ENCODE results near the gene TBRG4.
"Not testable (repeated sequence)": the region's sequence is repeated elsewhere in the genome, so short reads cannot be mapped to it uniquely, and the experiment has no call there.

Gene TBRG4

DNA sequence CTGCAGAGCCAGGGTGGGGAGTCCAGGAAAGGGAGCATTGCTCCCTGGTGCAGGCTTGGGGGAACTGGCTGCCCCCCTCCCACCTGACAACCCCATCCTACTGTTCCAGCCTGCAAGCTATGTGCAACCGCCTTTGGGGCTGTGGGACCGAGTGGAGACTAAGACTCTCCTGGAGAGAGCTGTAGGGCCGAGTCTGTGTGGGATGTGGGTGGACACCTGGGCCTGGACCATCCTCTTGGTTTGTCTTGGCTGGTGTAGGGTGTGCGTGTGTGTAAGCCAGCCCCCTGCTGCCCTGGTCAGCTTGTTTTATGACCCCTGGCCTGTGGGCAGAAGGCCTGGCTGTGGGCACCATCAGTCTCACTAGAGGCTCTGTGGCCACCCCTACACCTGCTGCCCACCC, 44.4 kb upstream of the TBRG4 start:
- TF ChIP-seq, protein P1, sequence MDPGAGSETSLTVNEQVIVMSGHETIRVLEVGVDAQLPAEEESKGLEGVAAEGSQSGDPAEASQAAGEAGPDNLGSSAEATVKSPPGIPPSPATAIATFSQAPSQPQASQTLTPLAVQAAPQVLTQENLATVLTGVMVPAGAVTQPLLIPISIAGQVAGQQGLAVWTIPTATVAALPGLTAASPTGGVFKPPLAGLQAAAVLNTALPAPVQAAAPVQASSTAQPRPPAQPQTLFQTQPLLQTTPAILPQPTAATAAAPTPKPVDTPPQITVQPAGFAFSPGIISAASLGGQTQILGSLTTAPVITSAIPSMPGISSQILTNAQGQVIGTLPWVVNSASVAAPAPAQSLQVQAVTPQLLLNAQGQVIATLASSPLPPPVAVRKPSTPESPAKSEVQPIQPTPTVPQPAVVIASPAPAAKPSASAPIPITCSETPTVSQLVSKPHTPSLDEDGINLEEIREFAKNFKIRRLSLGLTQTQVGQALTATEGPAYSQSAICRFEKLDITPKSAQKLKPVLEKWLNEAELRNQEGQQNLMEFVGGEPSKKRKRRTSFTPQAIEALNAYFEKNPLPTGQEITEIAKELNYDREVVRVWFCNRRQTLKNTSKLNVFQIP (CRISPR knock-in tag; IDR thresholded peaks at IDR 0.05; ENCODE audit: borderline replicate concordance, low read depth) = no peak
- TF ChIP-seq ZFP3 (CRISPR knock-in tag; IDR thresholded peaks at IDR 0.05) (no peak), ZFP30 (CRISPR knock-in tag; IDR thresholded peaks at IDR 0.05) (no peak), TCF4 (CRISPR knock-in tag; IDR thresholded peaks at IDR 0.05; ENCODE audit: borderline replicate concordance) (no peak)
- TF ChIP-seq, protein P2, sequence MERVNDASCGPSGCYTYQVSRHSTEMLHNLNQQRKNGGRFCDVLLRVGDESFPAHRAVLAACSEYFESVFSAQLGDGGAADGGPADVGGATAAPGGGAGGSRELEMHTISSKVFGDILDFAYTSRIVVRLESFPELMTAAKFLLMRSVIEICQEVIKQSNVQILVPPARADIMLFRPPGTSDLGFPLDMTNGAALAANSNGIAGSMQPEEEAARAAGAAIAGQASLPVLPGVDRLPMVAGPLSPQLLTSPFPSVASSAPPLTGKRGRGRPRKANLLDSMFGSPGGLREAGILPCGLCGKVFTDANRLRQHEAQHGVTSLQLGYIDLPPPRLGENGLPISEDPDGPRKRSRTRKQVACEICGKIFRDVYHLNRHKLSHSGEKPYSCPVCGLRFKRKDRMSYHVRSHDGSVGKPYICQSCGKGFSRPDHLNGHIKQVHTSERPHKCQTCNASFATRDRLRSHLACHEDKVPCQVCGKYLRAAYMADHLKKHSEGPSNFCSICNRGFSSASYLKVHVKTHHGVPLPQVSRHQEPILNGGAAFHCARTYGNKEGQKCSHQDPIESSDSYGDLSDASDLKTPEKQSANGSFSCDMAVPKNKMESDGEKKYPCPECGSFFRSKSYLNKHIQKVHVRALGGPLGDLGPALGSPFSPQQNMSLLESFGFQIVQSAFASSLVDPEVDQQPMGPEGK (CRISPR knock-in tag; IDR thresholded peaks at IDR 0.05; ENCODE audit: borderline replicate concordance) = no peak
- ATAC-seq = no peak

DNA sequence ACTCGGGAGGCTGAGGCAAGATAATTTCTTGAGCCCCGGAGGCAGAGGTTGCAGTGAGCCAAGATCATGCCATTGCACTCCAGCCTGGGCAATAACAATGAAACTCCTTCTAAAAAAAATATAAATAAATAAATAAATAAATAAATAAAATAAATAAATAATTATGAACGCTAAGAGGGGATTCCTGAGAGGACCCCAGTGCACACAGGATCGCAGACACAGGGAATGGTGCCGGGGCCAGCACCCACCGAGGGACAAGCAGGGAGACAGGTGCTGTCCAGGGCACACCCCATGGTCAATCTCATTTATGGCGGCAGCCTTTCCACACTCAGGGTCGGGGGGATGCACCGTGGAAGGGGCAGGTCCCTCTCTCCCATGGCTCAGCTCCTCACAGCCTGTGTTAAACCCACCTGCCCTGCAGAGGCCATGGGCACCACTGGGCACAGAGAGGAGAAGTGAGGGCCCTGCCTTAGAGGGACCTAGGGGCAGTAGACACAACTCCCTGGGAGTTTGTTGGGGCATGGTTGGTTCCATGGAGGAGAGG, 43.9 kb upstream of the TBRG4 start:
- ATAC-seq = no peak
- TF ChIP-seq OSR1 (CRISPR knock-in tag; IDR thresholded peaks at IDR 0.05) (no peak), ARNTL (CRISPR knock-in tag; IDR thresholded peaks at IDR 0.05; ENCODE audit: borderline replicate concordance, low read depth) (no peak), BACH2 (CRISPR knock-in tag; IDR thresholded peaks at IDR 0.05; ENCODE audit: borderline replicate concordance) (no peak), ISL1 (CRISPR knock-in tag; IDR thresholded peaks at IDR 0.05) (no peak), TOX (CRISPR knock-in tag; IDR thresholded peaks at IDR 0.05; ENCODE audit: borderline replicate concordance) (no peak)

DNA sequence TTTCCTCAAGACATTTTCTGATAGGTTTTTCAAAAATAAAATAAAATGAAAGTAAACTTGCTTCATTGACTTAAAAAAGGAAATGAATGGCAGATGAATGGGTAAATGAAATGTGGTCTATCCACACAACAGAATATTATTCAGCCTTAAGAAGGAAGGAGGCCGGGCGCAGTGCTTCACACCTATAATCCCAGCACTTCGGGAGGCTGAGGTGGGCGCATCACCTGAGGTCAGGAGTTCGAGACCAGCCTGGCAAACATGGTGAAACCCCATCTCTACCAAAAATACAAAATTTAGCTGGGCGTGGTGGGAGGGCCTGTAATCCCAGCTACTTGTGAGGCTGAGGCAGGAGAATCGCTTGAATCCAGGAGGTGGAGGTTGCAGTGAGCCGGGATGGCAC, 42.4 kb upstream of the TBRG4 start:
- ATAC-seq = not testable (repeated sequence)

DNA sequence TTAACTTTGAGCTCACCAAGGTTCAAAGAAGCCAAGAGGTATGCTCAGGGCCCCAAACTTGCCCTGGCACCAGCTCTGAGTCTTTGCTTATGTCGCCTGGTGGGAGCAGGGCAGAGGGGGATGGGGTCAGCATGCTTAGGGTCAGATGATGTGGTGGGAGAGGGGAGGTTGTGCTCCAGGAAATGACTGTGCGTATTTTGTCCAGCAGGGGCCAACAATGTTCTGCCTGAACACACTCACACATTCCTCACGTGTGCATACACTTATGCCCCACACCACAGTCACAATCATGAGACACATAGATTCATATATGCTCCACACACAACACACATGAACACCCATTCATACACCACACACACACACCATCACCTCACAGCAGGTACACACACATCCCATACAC, 41.7 kb upstream of the TBRG4 start:
- TF ChIP-seq ZNF565 (CRISPR knock-in tag; conservative IDR thresholded peaks at IDR 0.05; ENCODE audit: low read depth) (no peak), ISL1 (CRISPR knock-in tag; IDR thresholded peaks at IDR 0.05) (no peak), SNAI2 (CRISPR knock-in tag; IDR thresholded peaks at IDR 0.05) (no peak), GLIS3 (CRISPR knock-in tag; IDR thresholded peaks at IDR 0.05) (no peak), TOX (CRISPR knock-in tag; IDR thresholded peaks at IDR 0.05; ENCODE audit: borderline replicate concordance) (no peak), BACH2 (CRISPR knock-in tag; IDR thresholded peaks at IDR 0.05; ENCODE audit: borderline replicate concordance) (no peak), RARB (CRISPR knock-in tag; IDR thresholded peaks at IDR 0.05) (no peak), TCF4 (CRISPR knock-in tag; IDR thresholded peaks at IDR 0.05; ENCODE audit: borderline replicate concordance) (no peak)
- TF ChIP-seq, protein P2 (CRISPR knock-in tag; IDR thresholded peaks at IDR 0.05; ENCODE audit: borderline replicate concordance) = no peak
- TF ChIP-seq, protein P1 (CRISPR knock-in tag; IDR thresholded peaks at IDR 0.05; ENCODE audit: borderline replicate concordance, low read depth) = no peak
- TF ChIP-seq, protein P3, sequence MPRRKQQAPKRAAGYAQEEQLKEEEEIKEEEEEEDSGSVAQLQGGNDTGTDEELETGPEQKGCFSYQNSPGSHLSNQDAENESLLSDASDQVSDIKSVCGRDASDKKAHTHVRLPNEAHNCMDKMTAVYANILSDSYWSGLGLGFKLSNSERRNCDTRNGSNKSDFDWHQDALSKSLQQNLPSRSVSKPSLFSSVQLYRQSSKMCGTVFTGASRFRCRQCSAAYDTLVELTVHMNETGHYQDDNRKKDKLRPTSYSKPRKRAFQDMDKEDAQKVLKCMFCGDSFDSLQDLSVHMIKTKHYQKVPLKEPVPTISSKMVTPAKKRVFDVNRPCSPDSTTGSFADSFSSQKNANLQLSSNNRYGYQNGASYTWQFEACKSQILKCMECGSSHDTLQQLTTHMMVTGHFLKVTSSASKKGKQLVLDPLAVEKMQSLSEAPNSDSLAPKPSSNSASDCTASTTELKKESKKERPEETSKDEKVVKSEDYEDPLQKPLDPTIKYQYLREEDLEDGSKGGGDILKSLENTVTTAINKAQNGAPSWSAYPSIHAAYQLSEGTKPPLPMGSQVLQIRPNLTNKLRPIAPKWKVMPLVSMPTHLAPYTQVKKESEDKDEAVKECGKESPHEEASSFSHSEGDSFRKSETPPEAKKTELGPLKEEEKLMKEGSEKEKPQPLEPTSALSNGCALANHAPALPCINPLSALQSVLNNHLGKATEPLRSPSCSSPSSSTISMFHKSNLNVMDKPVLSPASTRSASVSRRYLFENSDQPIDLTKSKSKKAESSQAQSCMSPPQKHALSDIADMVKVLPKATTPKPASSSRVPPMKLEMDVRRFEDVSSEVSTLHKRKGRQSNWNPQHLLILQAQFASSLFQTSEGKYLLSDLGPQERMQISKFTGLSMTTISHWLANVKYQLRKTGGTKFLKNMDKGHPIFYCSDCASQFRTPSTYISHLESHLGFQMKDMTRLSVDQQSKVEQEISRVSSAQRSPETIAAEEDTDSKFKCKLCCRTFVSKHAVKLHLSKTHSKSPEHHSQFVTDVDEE (CRISPR knock-in tag; IDR thresholded peaks at IDR 0.05) = no peak
- no peak for ATAC-seq

DNA sequence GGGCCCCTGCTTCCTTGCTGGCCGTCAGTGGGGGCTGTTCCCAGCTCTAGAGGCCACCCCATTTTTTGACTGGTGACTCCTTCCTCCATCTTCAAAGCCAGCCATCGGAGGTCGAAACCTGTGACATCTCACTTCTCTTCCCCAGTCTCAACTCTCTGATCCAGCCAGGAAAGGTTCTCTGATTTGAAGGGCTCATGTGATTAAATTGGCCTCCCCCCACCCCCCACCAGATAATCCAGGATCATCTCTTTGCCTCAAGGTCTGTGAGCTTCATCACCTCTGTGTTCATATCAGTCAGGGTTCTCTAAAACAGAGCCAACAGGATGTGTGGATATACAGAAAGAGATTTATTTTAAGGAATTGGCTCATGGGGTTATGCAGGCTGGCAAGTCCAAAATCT, 40.5 kb upstream of the TBRG4 start:
- ATAC-seq = no peak
- TF ChIP-seq, protein P4, sequence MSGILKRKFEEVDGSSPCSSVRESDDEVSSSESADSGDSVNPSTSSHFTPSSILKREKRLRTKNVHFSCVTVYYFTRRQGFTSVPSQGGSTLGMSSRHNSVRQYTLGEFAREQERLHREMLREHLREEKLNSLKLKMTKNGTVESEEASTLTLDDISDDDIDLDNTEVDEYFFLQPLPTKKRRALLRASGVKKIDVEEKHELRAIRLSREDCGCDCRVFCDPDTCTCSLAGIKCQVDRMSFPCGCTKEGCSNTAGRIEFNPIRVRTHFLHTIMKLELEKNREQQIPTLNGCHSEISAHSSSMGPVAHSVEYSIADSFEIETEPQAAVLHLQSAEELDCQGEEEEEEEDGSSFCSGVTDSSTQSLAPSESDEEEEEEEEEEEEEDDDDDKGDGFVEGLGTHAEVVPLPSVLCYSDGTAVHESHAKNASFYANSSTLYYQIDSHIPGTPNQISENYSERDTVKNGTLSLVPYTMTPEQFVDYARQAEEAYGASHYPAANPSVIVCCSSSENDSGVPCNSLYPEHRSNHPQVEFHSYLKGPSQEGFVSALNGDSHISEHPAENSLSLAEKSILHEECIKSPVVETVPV (CRISPR knock-in tag; IDR thresholded peaks at IDR 0.05) = no peak
- TF ChIP-seq ISL1 (CRISPR knock-in tag; IDR thresholded peaks at IDR 0.05) (no peak), OSR1 (CRISPR knock-in tag; IDR thresholded peaks at IDR 0.05) (no peak), CSDC2 (CRISPR knock-in tag; IDR thresholded peaks at IDR 0.05) (no peak), SNAI2 (CRISPR knock-in tag; IDR thresholded peaks at IDR 0.05) (no peak), RARB (CRISPR knock-in tag; IDR thresholded peaks at IDR 0.05) (no peak), ZFP3 (CRISPR knock-in tag; IDR thresholded peaks at IDR 0.05) (no peak)
- TF ChIP-seq, protein P5, sequence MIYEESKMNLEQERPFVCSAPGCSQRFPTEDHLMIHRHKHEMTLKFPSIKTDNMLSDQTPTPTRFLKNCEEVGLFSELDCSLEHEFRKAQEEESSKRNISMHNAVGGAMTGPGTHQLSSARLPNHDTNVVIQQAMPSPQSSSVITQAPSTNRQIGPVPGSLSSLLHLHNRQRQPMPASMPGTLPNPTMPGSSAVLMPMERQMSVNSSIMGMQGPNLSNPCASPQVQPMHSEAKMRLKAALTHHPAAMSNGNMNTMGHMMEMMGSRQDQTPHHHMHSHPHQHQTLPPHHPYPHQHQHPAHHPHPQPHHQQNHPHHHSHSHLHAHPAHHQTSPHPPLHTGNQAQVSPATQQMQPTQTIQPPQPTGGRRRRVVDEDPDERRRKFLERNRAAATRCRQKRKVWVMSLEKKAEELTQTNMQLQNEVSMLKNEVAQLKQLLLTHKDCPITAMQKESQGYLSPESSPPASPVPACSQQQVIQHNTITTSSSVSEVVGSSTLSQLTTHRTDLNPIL (CRISPR knock-in tag; IDR thresholded peaks at IDR 0.05; ENCODE audit: low read depth) = no peak
- TF ChIP-seq, protein P1 (CRISPR knock-in tag; IDR thresholded peaks at IDR 0.05; ENCODE audit: borderline replicate concordance, low read depth) = no peak
